CD14-positive monocyte (primary cell): ENCODE measurements around the gene C17orf67. TPM values are rescaled to one million over a fixed set of nuclear protein-coding genes. Genes with fewer than 3 reads are reported as not detected.
A peak's percentile ranks its signal among the peaks of the same experiment; 100 is the strongest.

Experiments
- DNase-seq, 3 donors: peaks; one replicate each; pipeline ENCODE4 v3.0.0-alpha.2; 2011 to 2022
- H2AFZ ChIP-seq: 2 replicates; pipeline ENCODE4 v1.6.0; 2012; ENCODE audit warnings: mild to moderate bottlenecking, low read depth, low read length, inconsistent platforms; ENCODE audit not compliant: insufficient read depth, poor library complexity, severe bottlenecking
- H3K27ac ChIP-seq, 2 donors: 1 replicate in 1 of 2; 2 replicates in 1 of 2; pipeline ENCODE4 v1.5.1; 2012 to 2013; ENCODE audit warnings: low read length in 2 of 2, control low read depth in 1 of 2, inconsistent platforms in 1 of 2, low read depth in 1 of 2, mild to moderate bottlenecking in 1 of 2
- H3K27me3 ChIP-seq, 2 donors: one replicate each; pipeline versions ENCODE4 v1.6.0 to v1.6.1; 2011 to 2013; ENCODE audit warnings: low read length in 2 of 2; ENCODE audit not compliant: control insufficient read depth in 2 of 2, insufficient read depth in 2 of 2
- H3K36me3 ChIP-seq, 2 donors: replicated peaks in 1 of 2; 1 replicate in 1 of 2; 2 replicates in 1 of 2; pipeline versions ENCODE4 v1.5.1 to v1.6.1; 2012 to 2013; ENCODE audit warnings: low read length in 2 of 2, control low read depth in 1 of 2, inconsistent platforms in 1 of 2, mild to moderate bottlenecking in 1 of 2; ENCODE audit not compliant: insufficient read depth in 2 of 2, control insufficient read depth in 1 of 2
- H3K4me1 ChIP-seq, 2 donors: 1 replicate in 1 of 2; 2 replicates in 1 of 2; pipeline versions ENCODE4 v1.5.1 to v1.6.1; 2012 to 2013; ENCODE audit warnings: low read length in 2 of 2, control low read depth in 1 of 2, inconsistent platforms in 1 of 2, mild to moderate bottlenecking in 1 of 2, moderate library complexity in 1 of 2; ENCODE audit not compliant: insufficient read depth in 2 of 2, control insufficient read depth in 1 of 2
- H3K4me2 ChIP-seq: replicated peaks from 2 replicates; pipeline ENCODE3; 2012; ENCODE audit warnings: low read length, moderate library complexity, mild to moderate bottlenecking; ENCODE audit not compliant: poor library complexity, severe bottlenecking; ENCODE audit errors: extremely low read depth
- H3K4me3 ChIP-seq, 3 experiments: fragments of 200-600 bp in 1 of 3; sonication (generic) in 1 of 3; replicated peaks in 1 of 3; 1 replicate in 2 of 3; 2 replicates in 1 of 3; pipeline ENCODE4 v1.5.1; 2011 to 2013; ENCODE audit warnings: low read length in 3 of 3, mild to moderate bottlenecking in 3 of 3, control low read depth in 2 of 3, low read depth in 2 of 3, inconsistent platforms in 1 of 3, moderate library complexity in 1 of 3
- H3K79me2 ChIP-seq: 2 replicates; pipeline ENCODE4 v1.6.0; 2012; ENCODE audit warnings: mild to moderate bottlenecking, control low read depth, inconsistent platforms, low read length, moderate library complexity; ENCODE audit not compliant: insufficient read depth
- H3K9ac ChIP-seq: 2 replicates; pipeline ENCODE4 v1.6.0; 2017; ENCODE audit warnings: low read length, mild to moderate bottlenecking; ENCODE audit not compliant: insufficient read depth, poor library complexity, severe bottlenecking
- H3K9me3 ChIP-seq, 2 donors: replicated peaks in 1 of 2; 1 replicate in 1 of 2; 2 replicates in 1 of 2; pipeline versions ENCODE4 v1.5.1 to v1.6.1; 2012 to 2013; ENCODE audit warnings: low read length in 2 of 2, control low read depth in 1 of 2; ENCODE audit not compliant: control insufficient read depth in 1 of 2, insufficient read depth in 1 of 2
- H4K20me1 ChIP-seq: 2 replicates; pipeline ENCODE4 v1.6.0; 2012; ENCODE audit warnings: mild to moderate bottlenecking, low read length, control low read depth, moderate library complexity; ENCODE audit not compliant: insufficient read depth
- H3K27ac Mint-ChIP-seq, 7 donors: one replicate each; pipeline ENCODE4 v1.8.0; 2020; ENCODE audit warnings: mild to moderate bottlenecking in 7 of 7, mixed read lengths in 7 of 7, moderate library complexity in 6 of 7, inconsistent platforms in 2 of 7
- H3K27me3 Mint-ChIP-seq, 3 donors: one replicate each; pipeline ENCODE4 v1.8.0; 2021 to 2022; ENCODE audit warnings: low read depth in 3 of 3, mild to moderate bottlenecking in 3 of 3, mixed read lengths in 3 of 3, moderate library complexity in 3 of 3, inconsistent platforms in 1 of 3
- H3K36me3 Mint-ChIP-seq, 2 donors: one replicate each; pipeline ENCODE4 v1.8.0; 2020; ENCODE audit warnings: mixed read lengths in 2 of 2, inconsistent platforms in 1 of 2, mild to moderate bottlenecking in 1 of 2
- H3K4me1 Mint-ChIP-seq: one replicate; pipeline ENCODE4 v1.8.0; 2020; ENCODE audit warnings: mild to moderate bottlenecking, mixed read lengths
- H3K4me3 Mint-ChIP-seq, 2 donors: one replicate each; pipeline ENCODE4 v1.8.0; 2020; ENCODE audit warnings: mild to moderate bottlenecking in 2 of 2, mixed read lengths in 2 of 2, moderate library complexity in 1 of 2
- H3K9me3 Mint-ChIP-seq, 7 donors: one replicate each; pipeline ENCODE4 v1.8.0; 2020 to 2022; ENCODE audit warnings: mixed read lengths in 7 of 7, mild to moderate bottlenecking in 6 of 7, moderate library complexity in 6 of 7, inconsistent platforms in 2 of 7
- CTCF ChIP-seq: fragments of 200-600 bp; IDR thresholded peaks from one replicate; pipeline ENCODE4 v1.8.0; 2022; ENCODE audit warnings: antibody characterized with exemption, mild to moderate bottlenecking
- WGBS: methylation state at CpG from one replicate; pipeline ENCODE4 v1.1.5; 2013; ENCODE audit warnings: missing lambda C conversion rate; ENCODE audit not compliant: insufficient coverage; 5-methylcytosine and 5-hydroxymethylcytosine counted together
- intact Hi-C, 2 donors: fragments of 100-400 bp; cut with micrococcal nuclease; formaldehyde crosslinking; loops; one replicate each; pipeline versions ENCODE4 v1.15.0 to v1.15.1; 2023
- polyA plus RNA-seq, 3 donors: library from polyadenylated mRNA; depleted of rRNA in 1 of 3; unstranded in 2 of 3; stranded (reverse) in 1 of 3; fragments of 300-500 nt in 2 of 3; fragments of >200 nt in 1 of 3; fragmentation: Illumina TruSeq in 2 of 3; gene quantifications; 1 replicate in 2 of 3; 2 replicates in 1 of 3; pipeline ENCODE4 v1.2.3, GENCODE V29; 2012 to 2021

C17orf67 gene
- polyA plus RNA-seq, 3 donors: 0.56 to 0.57 (median 0.56) TPM

GRCh38 chr17:56779898-56780777 lies 53.6 kb downstream of the C17orf67 start:
- Histone ChIP-seq H3K79me2 (no peaks in the 10 kb centered on the region), H3K27me3 (peaks cover 0 to 22% of the 10 kb centered on the region in 2 donors), H4K20me1 (no peaks in the 10 kb centered on the region), H3K9ac (no peak overlapping the region), H3K36me3 (no peaks in the 10 kb centered on the region), H3K9me3 (no peaks in the 10 kb centered on the region), H3K27ac (no peak overlapping the region), H3K4me3 (peak overlapping the region in 1 of 3 experiments; percentile 57), H3K4me2 (peak overlapping the region; percentile 67), H2AFZ (peak overlapping the region; percentile 57), H3K4me1 (peaks cover 18 to 22% of the 10 kb centered on the region in 2 donors)
- H3K36me3 Mint-ChIP-seq: peaks cover 2% of the 10 kb centered on the region in 2 donors
- peaks cover 0 to 4% (median 0%) of the 10 kb centered on the region in 7 donors for H3K9me3 Mint-ChIP-seq
- intact Hi-C loops: loop anchor here in 1 of 2 donors (5.0 kb wide), 1 partner anchor 188 kb away; the partner anchor contains the start of gene NOG
- TF ChIP-seq CTCF: peak; percentile 98
- H3K4me1 Mint-ChIP-seq: peaks cover 33% of the 10 kb centered on the region
- peak; percentile 75 to 83 (median 76) for DNase-seq
- H3K4me3 Mint-ChIP-seq: peak overlapping the region; percentile 79 to 91
- H3K27me3 Mint-ChIP-seq: peaks cover 15 to 29% (median 24%) of the 10 kb centered on the region in 3 donors
- H3K27ac Mint-ChIP-seq: peak overlapping the region; percentile 30 to 80 (median 70)
- WGBS: 0% methylated on average over 39 of the region's 48 CpGs

GRCh38 chr17:56779322-56779721 lies 54.4 kb downstream of the C17orf67 start:
- DNase-seq: no peak
- peaks cover 0 to 4% (median 0%) of the 10 kb centered on the region in 7 donors for H3K9me3 Mint-ChIP-seq
- TF ChIP-seq CTCF: no peak
- peaks cover 2% of the 10 kb centered on the region in 2 donors for H3K36me3 Mint-ChIP-seq
- peaks cover 0 to 22% of the 10 kb centered on the region in 2 donors for H3K27me3 ChIP-seq
- no peak overlapping the region for H3K4me3 ChIP-seq
- H3K79me2 ChIP-seq: no peaks in the 10 kb centered on the region
- H3K4me1 ChIP-seq: peaks cover 18 to 22% of the 10 kb centered on the region in 2 donors
- intact Hi-C loops: no loop called here
- peak overlapping the region in 1 of 2 donors; percentile 91 for H3K4me3 Mint-ChIP-seq
- no peak overlapping the region for H3K27ac ChIP-seq
- no peaks in the 10 kb centered on the region for H3K9me3 ChIP-seq
- peaks cover 32% of the 10 kb centered on the region for H3K4me1 Mint-ChIP-seq
- peaks cover 15 to 28% (median 24%) of the 10 kb centered on the region in 3 donors for H3K27me3 Mint-ChIP-seq
- peak overlapping the region; percentile 57 for H2AFZ ChIP-seq
- no peaks in the 10 kb centered on the region for H3K36me3 ChIP-seq
- no peaks in the 10 kb centered on the region for H4K20me1 ChIP-seq
- WGBS: 30% methylated on average over 2 of the region's 4 CpGs
- H3K27ac Mint-ChIP-seq: peak overlapping the region in 1 of 7 donors; percentile 23
- H3K4me2 ChIP-seq: no peak overlapping the region
- H3K9ac ChIP-seq: no peak overlapping the region
